ENCODE data around the gene LARP6. TPM values are rescaled to one million over a fixed set of nuclear protein-coding genes. Genes with fewer than 3 reads are reported as not detected.

The LARP6 gene
- total and polyA plus RNA-seq, 2 of the 13 experiments (the other 11 are each of a cell fraction or from before 2014, with no cell fraction given) = 2.9 to 8.2 TPM

DNA sequence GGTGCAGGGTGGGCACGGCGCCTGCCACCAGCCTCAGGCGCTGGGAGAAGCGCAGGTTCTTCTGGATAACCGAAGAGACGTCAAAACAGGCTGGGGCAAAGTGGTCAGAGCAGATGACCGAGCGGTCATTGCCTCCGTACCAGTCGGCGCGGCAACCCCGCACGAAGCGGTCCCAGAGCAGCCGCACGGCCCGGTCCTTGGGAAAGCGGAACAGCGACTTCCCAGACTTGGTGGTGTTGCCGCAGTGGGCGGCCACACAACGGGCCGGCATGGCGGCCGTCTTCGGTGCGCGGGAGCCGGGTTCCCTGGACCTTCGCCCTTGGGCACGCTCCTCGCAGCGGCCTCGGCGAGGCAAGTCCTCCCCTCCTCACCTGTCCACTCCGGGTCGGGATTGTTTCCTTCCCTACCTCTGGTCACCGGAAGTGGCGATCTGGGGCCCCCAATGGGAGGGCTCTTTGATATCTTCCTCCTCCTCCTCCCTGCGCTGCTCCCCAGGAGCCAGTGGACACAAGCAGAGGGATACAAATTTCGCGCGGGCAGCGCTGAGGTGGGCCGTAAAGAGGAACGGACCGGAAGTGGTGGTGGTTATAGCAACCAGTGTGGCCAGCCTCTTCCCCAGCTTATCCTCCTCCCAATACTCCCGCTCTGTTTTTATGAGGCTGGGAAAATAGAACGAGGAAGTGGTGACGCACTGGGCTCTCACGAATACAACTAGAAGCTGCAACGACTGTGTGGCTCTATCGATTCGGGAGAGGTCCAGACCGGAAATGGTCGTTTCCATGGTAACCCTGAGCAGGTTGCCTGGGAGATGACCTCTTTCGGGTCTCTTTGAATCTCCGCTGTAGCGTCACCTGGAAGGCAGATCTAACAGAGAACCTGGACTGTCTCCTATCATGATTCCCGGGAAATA is 38.3 kb upstream of the LARP6 start, which contains the start of the genes LRRC49 and THAP10 (continued):
- TF ChIP-seq ZKSCAN1 (IDR thresholded peaks at IDR 0.05; ENCODE audit: low read length) = no peak
- TF ChIP-seq, protein P1, sequence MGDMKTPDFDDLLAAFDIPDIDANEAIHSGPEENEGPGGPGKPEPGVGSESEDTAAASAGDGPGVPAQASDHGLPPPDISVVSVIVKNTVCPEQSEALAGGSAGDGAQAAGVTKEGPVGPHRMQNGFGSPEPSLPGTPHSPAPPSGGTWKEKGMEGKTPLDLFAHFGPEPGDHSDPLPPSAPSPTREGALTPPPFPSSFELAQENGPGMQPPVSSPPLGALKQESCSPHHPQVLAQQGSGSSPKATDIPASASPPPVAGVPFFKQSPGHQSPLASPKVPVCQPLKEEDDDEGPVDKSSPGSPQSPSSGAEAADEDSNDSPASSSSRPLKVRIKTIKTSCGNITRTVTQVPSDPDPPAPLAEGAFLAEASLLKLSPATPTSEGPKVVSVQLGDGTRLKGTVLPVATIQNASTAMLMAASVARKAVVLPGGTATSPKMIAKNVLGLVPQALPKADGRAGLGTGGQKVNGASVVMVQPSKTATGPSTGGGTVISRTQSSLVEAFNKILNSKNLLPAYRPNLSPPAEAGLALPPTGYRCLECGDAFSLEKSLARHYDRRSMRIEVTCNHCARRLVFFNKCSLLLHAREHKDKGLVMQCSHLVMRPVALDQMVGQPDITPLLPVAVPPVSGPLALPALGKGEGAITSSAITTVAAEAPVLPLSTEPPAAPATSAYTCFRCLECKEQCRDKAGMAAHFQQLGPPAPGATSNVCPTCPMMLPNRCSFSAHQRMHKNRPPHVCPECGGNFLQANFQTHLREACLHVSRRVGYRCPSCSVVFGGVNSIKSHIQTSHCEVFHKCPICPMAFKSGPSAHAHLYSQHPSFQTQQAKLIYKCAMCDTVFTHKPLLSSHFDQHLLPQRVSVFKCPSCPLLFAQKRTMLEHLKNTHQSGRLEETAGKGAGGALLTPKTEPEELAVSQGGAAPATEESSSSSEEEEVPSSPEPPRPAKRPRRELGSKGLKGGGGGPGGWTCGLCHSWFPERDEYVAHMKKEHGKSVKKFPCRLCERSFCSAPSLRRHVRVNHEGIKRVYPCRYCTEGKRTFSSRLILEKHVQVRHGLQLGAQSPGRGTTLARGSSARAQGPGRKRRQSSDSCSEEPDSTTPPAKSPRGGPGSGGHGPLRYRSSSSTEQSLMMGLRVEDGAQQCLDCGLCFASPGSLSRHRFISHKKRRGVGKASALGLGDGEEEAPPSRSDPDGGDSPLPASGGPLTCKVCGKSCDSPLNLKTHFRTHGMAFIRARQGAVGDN (CRISPR knock-in tag; IDR thresholded peaks at IDR 0.05) = peak; percentile 90
- no peak for TF ChIP-seq ZNF703 (CRISPR knock-in tag; IDR thresholded peaks at IDR 0.05; ENCODE audit: borderline replicate concordance)
- TF ChIP-seq RNF2 (conservative IDR thresholded peaks at IDR 0.05; ENCODE audit: low read depth) = no peak
- no peak for TF ChIP-seq SP5 (CRISPR knock-in tag; IDR thresholded peaks at IDR 0.05; ENCODE audit: borderline replicate concordance, low read depth)
- TF ChIP-seq, protein P2, sequence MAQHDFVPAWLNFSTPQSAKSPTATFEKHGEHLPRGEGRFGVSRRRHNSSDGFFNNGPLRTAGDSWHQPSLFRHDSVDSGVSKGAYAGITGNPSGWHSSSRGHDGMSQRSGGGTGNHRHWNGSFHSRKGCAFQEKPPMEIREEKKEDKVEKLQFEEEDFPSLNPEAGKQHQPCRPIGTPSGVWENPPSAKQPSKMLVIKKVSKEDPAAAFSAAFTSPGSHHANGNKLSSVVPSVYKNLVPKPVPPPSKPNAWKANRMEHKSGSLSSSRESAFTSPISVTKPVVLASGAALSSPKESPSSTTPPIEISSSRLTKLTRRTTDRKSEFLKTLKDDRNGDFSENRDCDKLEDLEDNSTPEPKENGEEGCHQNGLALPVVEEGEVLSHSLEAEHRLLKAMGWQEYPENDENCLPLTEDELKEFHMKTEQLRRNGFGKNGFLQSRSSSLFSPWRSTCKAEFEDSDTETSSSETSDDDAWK (CRISPR knock-in tag; IDR thresholded peaks at IDR 0.05) = no peak
- no peak for TF ChIP-seq ZNF337 (CRISPR knock-in tag; IDR thresholded peaks at IDR 0.05; ENCODE audit: borderline replicate concordance, low read depth)
- TF ChIP-seq, protein P3, sequence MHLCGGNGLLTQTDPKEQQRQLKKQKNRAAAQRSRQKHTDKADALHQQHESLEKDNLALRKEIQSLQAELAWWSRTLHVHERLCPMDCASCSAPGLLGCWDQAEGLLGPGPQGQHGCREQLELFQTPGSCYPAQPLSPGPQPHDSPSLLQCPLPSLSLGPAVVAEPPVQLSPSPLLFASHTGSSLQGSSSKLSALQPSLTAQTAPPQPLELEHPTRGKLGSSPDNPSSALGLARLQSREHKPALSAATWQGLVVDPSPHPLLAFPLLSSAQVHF (CRISPR knock-in tag; IDR thresholded peaks at IDR 0.05) = no peak
- peak; percentile 55 for TF ChIP-seq FOXA3 (CRISPR knock-in tag; IDR thresholded peaks at IDR 0.05)
- no peak for TF ChIP-seq ZNF558 (CRISPR knock-in tag; IDR thresholded peaks at IDR 0.05; ENCODE audit: borderline replicate concordance)
- no peak for TF ChIP-seq ZNF205 (CRISPR knock-in tag; IDR thresholded peaks at IDR 0.05)
- no peak for TF ChIP-seq ZNF281 (CRISPR knock-in tag; IDR thresholded peaks at IDR 0.05; ENCODE audit: borderline replicate concordance)
- no peak for TF ChIP-seq RBM39 (IDR thresholded peaks at IDR 0.05; ENCODE audit: low read depth, low read length, poor library complexity, severe bottlenecking)
- TF ChIP-seq ARNT (IDR thresholded peaks at IDR 0.05) = no peak
- no peak for TF ChIP-seq SNAPC5 (CRISPR knock-in tag; IDR thresholded peaks at IDR 0.05; ENCODE audit: borderline replicate concordance)
